BE2C (cell line): Measurements from ENCODE around the gene C10orf90.

Experiments
- DNase-seq: peaks from one replicate; pipeline ENCODE4 v3.0.0-alpha.2; 2020
- H3K27me3 ChIP-seq: fragments of 250-450 bp; sonication (Bioruptor Pico); 2 replicates; pipeline ENCODE4 v1.5.1; 2020; ENCODE audit warnings: mild to moderate bottlenecking
- H3K36me3 ChIP-seq: fragments of 250-450 bp; sonication (Bioruptor Pico); 2 replicates; pipeline ENCODE4 v1.5.1; 2020; ENCODE audit warnings: mild to moderate bottlenecking
- H3K4me1 ChIP-seq: fragments of 250-450 bp; sonication (Bioruptor Pico); 2 replicates; pipeline ENCODE4 v1.5.1; 2020
- H3K4me3 ChIP-seq: 2 replicates; pipeline ENCODE4 v1.5.1; 2011; ENCODE audit warnings: low read depth, low read length
- H3K9me3 ChIP-seq: fragments of 250-450 bp; sonication (Bioruptor Pico); 2 replicates; pipeline ENCODE4 v1.5.1; 2020
- CTCF ChIP-seq: IDR thresholded peaks from 2 replicates; pipeline ENCODE4 v1.5.1; 2012; ENCODE audit warnings: mild to moderate bottlenecking, low read depth, low read length

C10orf90 gene

GRCh38 chr10:126478546-126478945, 191.9 kb downstream of the C10orf90 start:
- no peak overlapping the region for H3K4me3 ChIP-seq
- no peaks in the 10 kb centered on the region for H3K27me3 ChIP-seq
- H3K9me3 ChIP-seq: no peaks in the 10 kb centered on the region
- H3K36me3 ChIP-seq: no peaks in the 10 kb centered on the region
- peaks cover 9% of the 10 kb centered on the region; the same call in 1 of the 2 replicates for H3K4me1 ChIP-seq
- no peak for TF ChIP-seq CTCF
- DNase-seq: peak; percentile 62

GRCh38 chr10:126476246-126476645, 194.2 kb downstream of the C10orf90 start:
- Histone ChIP-seq H3K27me3 (no peaks in the 10 kb centered on the region), H3K4me1 (peaks cover 9% of the 10 kb centered on the region; the same call in 1 of the 2 replicates), H3K9me3 (no peaks in the 10 kb centered on the region), H3K36me3 (no peaks in the 10 kb centered on the region), H3K4me3 (no peak overlapping the region; the same call in 1 of the 2 replicates)
- DNase-seq: peak; percentile 51
- peak; percentile 50 for TF ChIP-seq CTCF

GRCh38 chr10:126475074-126475691, 195.3 kb downstream of the C10orf90 start:
- TF ChIP-seq CTCF: no peak
- Histone ChIP-seq H3K36me3 (no peaks in the 10 kb centered on the region), H3K4me1 (peaks cover 9% of the 10 kb centered on the region; the same call in 1 of the 2 replicates), H3K9me3 (no peaks in the 10 kb centered on the region), H3K27me3 (no peaks in the 10 kb centered on the region), H3K4me3 (no peak overlapping the region)
- DNase-seq: no peak

- DNase-seq: no peak
- Histone ChIP-seq H3K4me3 (no peak overlapping the region), H3K4me1 (peaks cover 8% of the 10 kb centered on the region; the same call in 1 of the 2 replicates), H3K36me3 (no peaks in the 10 kb centered on the region), H3K9me3 (no peaks in the 10 kb centered on the region), H3K27me3 (no peaks in the 10 kb centered on the region)
- TF ChIP-seq CTCF: no peak
These were observed 196.5 kb downstream of the C10orf90 start for GRCh38 chr10:126474031-126474430.

GRCh38 chr10:126470991-126471390, 199.5 kb downstream of the C10orf90 start:
- Histone ChIP-seq H3K27me3 (no peaks in the 10 kb centered on the region), H3K4me1 (no peaks in the 10 kb centered on the region; the same call in 1 of the 2 replicates), H3K9me3 (no peaks in the 10 kb centered on the region), H3K4me3 (no peak overlapping the region), H3K36me3 (no peaks in the 10 kb centered on the region)
- TF ChIP-seq CTCF: no peak
- no peak for DNase-seq

GRCh38 chr10:126469692-126470091, 200.8 kb downstream of the C10orf90 start:
- no peak for TF ChIP-seq CTCF
- Histone ChIP-seq H3K4me3 (no peak overlapping the region), H3K36me3 (no peaks in the 10 kb centered on the region), H3K9me3 (no peaks in the 10 kb centered on the region), H3K27me3 (no peaks in the 10 kb centered on the region), H3K4me1 (peaks cover 3% of the 10 kb centered on the region)
- no peak for DNase-seq
